Measurements from ENCODE around the gene COL20A1. TPM values are rescaled to one million over a fixed set of nuclear protein-coding genes. Genes with fewer than 3 reads are reported as not detected.
A peak's percentile ranks its signal among the peaks of the same experiment; 100 is the strongest.

Gene COL20A1
- total and polyA plus RNA-seq, 2 donors from 2014 or later = 0.58 TPM; not detected in 1

GRCh38 chr20:63295018-63295417 is 2.0 kb downstream of the COL20A1 start:
- Histone ChIP-seq H3K4me1 (ENCODE audit: control insufficient read depth in 2 of 3, insufficient read depth in 2 of 3, low read depth in 1 of 3, low read length in 3 of 3) (peaks cover 0 to 3% (median 0%) of the 10 kb centered on the region in 3 donors), H3K27me3 (ENCODE audit: control insufficient read depth, insufficient read depth, low read length) (peaks cover 3% of the 10 kb centered on the region), H3K9ac (ENCODE audit: low read length in 3 of 3) (no peak overlapping the region), H3K27ac (ENCODE audit: low read depth in 2 of 2, low read length in 2 of 2) (no peak overlapping the region), H3K4me3 (ENCODE audit: low read length in 3 of 3) (no peak overlapping the region), H3K9me3 (ENCODE audit: control insufficient read depth in 2 of 3, insufficient read depth in 1 of 3, low read length in 3 of 3) (no peaks in the 10 kb centered on the region), H3K36me3 (ENCODE audit: control insufficient read depth in 2 of 3, insufficient read depth in 3 of 3, low read length in 3 of 3) (no peaks in the 10 kb centered on the region)
- no peak for TF ChIP-seq CTCF (IDR thresholded peaks at IDR 0.05; ENCODE audit: borderline replicate concordance, extremely low read depth, insufficient read depth)
- intact Hi-C loops (cut with DNase I) = no loop called here
- DNase-seq (peak in 1 of 5 donors; percentile 51), FAIRE-seq (no peak)

GRCh38 chr20:63295422-63295821 is 2.4 kb downstream of the COL20A1 start:
- H3K9ac ChIP-seq (ENCODE audit: low read length in 3 of 3) = no peak overlapping the region
- no peaks in the 10 kb centered on the region for H3K36me3 ChIP-seq (ENCODE audit: control insufficient read depth in 2 of 3, insufficient read depth in 3 of 3, low read length in 3 of 3)
- FAIRE-seq (no peak), DNase-seq (no peak)
- no peaks in the 10 kb centered on the region for H3K9me3 ChIP-seq (ENCODE audit: control insufficient read depth in 2 of 3, insufficient read depth in 1 of 3, low read length in 3 of 3)
- intact Hi-C loops (cut with DNase I) = no loop called here
- no peak overlapping the region for H3K4me3 ChIP-seq (ENCODE audit: low read length in 3 of 3)
- no peak overlapping the region for H3K27ac ChIP-seq (ENCODE audit: low read depth in 2 of 2, low read length in 2 of 2)
- peaks cover 0 to 3% (median 0%) of the 10 kb centered on the region in 3 donors for H3K4me1 ChIP-seq (ENCODE audit: control insufficient read depth in 2 of 3, insufficient read depth in 2 of 3, low read depth in 1 of 3, low read length in 3 of 3)
- no peak for TF ChIP-seq CTCF (IDR thresholded peaks at IDR 0.05; ENCODE audit: borderline replicate concordance, extremely low read depth, insufficient read depth)
- peaks cover 3% of the 10 kb centered on the region for H3K27me3 ChIP-seq (ENCODE audit: control insufficient read depth, insufficient read depth, low read length)

GRCh38 chr20:63295846-63296245 is 2.9 kb downstream of the COL20A1 start:
- intact Hi-C loops (cut with DNase I) = no loop called here
- Histone ChIP-seq H3K4me3 (ENCODE audit: low read length in 3 of 3) (no peak overlapping the region), H3K9me3 (ENCODE audit: control insufficient read depth in 2 of 3, insufficient read depth in 1 of 3, low read length in 3 of 3) (no peaks in the 10 kb centered on the region), H3K36me3 (ENCODE audit: control insufficient read depth in 2 of 3, insufficient read depth in 3 of 3, low read length in 3 of 3) (no peaks in the 10 kb centered on the region), H3K27ac (ENCODE audit: low read depth in 2 of 2, low read length in 2 of 2) (no peak overlapping the region), H3K27me3 (ENCODE audit: control insufficient read depth, insufficient read depth, low read length) (peaks cover 3% of the 10 kb centered on the region), H3K4me1 (ENCODE audit: control insufficient read depth in 2 of 3, insufficient read depth in 2 of 3, low read depth in 1 of 3, low read length in 3 of 3) (peaks cover 0 to 3% (median 0%) of the 10 kb centered on the region in 3 donors), H3K9ac (ENCODE audit: low read length in 3 of 3) (no peak overlapping the region)
- FAIRE-seq = no peak
- TF ChIP-seq CTCF (IDR thresholded peaks at IDR 0.05; ENCODE audit: borderline replicate concordance, extremely low read depth, insufficient read depth) = no peak
- no peak for DNase-seq
